UCSD-AML1 (cell line): ENCODE results near the gene ERC2.
"Not testable (repeated sequence)": the region's sequence is repeated elsewhere in the genome, so short reads cannot be mapped to it uniquely, and the experiment has no call there.

Experiments used
- DNase-seq: peaks from one replicate; lab custom pipeline; 2025; ENCODE audit not compliant: unreplicated experiment; lab: John Stamatoyannopoulos, UW

ERC2 gene

DNA sequence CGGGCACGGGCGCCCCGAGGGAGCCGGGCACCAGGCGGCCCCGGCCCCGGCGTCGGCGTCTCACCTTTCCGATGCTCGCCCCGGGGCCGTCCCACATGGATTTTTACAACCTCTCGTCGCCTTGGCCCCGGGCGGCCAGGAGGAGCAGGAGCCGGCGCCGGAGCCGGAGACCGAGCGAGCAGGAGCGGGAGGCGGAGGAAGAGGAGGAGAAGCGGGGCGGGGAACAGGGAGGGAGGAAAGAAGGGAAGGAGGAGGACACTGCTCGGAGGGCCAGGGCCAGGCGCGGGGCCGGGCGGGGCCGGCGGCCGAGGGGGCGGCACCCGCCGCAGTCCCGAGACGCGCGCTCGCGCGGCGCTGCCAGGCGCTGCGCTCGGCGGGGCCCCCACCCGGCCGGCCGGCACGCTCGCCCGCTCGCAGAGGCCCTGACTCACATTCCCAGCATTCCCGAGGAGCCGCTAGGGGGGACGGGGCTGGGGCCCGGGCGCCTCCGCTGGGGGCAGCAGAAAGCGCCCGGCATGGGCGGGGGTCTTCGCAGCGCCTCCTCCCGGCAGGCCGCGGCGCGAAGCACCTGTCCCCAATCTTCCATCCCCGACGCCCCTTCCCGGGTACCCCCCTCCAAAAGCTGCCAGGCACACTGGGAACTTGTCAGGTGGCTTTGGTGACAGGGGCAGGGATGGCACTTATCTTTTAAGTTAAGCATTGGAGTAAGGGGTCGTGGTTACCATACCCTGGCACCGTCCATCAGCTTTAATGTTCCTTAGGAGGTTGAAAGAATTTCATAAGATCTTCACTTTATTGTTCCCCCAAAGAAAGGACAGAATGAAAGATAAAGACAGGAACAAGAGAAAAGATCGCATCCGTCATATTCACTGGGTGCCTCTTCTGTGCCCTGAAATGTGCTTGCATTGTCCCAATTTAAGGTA lies at the start of gene ERC2:
ERC2 (minus strand) TSS at position 284 of the 923 bp plus-strand sequence.
- DNase-seq, result no peak

DNA sequence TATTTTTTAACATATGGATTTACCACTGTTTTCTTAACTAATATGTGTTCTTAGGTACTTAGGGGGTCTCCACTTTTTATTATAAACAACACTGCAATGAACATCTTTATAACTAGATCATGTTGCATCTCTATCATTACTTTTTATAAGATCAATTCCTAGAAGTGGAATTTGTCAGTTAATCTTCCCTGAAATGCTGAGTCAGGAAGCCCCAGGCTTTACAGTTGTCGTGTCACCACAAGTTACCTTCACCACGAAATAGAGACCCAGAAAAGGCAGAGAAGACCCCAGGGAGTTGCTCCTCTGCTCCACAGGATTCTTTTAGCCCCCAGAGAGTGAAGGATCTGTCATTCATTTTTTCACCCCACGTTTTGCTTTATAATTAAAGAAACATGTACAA lies 34.5 kb upstream of the ERC2 start:
- DNase-seq, result no peak

DNA sequence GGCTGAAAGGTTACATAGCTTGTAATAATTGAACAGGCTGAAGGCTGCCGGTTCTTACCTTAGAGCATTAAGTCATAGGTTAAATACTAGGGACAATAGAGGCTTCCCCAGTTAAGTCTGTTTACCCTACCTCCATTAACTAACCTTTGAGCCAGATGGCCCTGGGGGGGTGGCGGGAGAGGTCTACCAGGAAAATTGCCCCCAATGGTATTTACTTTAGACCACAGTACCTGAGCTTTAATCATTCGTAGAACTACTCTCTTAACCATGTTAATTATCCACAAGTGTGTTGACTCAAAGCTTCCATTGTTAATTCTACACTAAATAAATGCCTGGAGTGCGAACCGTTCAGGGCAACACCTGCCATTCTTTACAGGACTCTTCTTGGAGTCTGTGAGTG lies 28.1 kb upstream of the ERC2 start:
- DNase-seq, result not testable (repeated sequence)

DNA sequence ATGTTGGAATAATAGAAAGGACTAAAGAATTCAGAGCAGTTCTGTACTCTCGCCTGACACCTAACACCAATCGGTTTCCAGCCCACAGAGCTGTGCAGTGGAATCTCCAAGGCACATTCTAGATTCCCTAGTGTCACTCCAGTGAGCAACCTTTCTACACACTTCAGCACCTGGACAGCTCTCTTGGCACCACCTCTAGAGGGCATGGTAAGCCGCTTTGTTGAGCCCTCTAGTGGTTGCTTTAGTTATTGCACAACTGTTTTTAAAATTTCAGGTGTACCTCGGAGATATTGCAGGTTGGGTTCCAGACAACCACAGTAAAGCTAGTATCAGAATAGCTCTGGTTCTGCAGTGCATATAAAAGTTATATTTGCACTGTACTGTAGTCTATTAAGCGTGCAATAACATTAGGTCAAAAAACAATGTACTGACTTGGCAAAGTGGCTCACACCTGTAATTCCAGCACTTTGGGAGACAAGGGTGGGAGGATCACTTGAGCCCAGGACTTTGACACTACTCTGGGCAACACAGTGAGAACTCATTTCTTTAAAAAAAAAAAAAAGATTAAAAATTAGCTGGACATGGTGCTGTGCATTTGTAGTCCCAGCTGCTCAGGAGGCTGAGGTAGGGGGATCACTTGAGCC lies 26.5 kb upstream of the ERC2 start:
- peak; percentile 50 for DNase-seq

DNA sequence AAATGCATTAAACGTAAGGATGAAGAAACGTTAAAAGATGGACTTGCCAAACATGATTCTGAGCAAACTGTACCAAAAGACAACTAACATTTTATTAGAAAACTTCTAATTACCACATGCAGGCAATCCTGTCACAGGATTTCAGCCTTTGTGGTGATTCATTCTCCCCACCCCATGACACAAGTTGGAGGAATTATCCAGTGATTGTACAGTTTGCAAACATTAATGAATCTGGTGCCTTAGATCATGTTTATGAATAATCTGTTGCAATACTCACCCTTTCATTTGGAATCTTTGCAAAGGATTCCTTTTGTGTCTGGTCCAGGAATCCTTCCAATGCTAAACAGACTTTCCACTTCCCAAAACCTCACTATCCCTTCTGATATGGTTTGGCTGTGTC lies 23.3 kb upstream of the ERC2 start:
- DNase-seq, result no peak

DNA sequence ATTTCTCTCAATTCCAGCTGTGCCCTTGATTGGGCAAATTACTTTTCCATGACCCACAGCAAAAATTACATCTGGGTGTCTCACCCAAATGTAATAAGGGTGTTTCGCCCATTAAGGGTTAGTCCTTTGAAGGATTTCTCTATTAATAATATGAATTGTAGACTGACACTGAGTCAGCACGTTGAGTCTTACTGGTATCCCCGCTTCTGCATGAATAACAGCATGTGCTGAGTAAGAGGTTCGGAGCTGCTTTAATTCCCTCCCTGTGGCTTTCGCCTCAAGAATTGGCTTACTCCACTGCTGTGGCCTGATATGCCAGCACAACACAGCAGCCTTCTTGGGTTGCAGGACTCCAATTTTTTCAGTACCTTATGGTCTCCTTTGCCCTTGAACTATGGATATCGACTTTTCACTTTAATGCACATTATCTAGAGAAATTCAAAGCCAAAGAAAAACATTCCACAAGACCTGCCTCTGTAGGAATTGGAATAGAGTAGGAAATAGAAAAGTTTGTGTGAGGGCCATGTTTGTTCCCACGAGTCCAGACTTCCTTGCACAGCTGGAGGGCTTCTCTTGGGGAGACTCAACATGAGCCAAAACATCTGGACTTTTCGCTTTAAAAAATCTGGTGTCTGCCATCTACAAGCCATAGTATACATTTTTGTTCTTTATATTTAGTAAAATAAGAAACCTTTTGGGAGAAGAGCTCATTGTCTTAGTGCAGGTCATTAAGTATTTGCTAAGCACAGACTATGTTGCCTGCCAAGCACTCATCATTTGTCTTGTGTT lies 20.7 kb upstream of the ERC2 start:
- no peak for DNase-seq

DNA sequence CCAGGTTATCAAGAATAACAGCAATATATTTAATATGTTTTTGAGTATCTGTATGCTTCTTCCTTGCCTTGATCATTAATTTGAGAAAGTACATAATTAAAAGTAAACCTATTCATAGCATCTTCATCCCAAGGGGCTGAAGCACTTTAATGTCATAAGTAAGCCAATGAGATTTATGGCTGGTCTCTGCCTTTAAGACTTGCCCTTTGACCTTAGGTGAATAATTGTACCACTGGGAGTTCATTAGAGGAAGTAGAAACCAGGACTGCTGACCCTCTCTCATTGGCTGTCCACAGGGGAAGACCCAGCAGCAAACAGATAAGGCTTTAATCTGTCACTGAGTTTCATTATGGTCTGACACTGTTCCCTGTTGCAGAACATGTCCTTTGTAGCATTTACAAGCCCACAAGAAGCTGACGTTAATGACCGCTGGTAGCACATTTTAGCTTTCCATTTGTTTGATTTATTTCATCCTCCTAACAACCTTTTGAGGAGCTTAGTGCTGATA lies 16.3 kb upstream of the ERC2 start:
- no peak for DNase-seq

DNA sequence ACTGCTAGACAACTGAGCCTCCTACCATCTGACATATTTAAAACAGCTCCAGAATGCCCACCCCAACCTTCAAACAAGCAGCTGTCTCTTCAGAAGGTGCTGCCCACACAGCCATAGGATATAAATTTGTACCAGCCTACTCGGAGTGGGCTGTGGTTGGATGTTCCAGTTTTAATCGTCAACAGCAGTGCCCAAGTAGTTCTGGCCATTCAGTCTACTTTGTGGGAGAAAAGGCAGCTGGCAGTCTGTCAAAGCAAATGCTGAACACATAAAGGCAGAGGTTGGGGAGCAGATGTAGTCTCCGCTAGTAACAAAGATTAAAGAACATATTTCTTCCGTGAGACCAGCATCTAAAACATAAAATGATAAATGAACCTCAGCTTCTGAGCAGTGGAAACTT lies 15.9 kb upstream of the ERC2 start:
- no peak for DNase-seq

DNA sequence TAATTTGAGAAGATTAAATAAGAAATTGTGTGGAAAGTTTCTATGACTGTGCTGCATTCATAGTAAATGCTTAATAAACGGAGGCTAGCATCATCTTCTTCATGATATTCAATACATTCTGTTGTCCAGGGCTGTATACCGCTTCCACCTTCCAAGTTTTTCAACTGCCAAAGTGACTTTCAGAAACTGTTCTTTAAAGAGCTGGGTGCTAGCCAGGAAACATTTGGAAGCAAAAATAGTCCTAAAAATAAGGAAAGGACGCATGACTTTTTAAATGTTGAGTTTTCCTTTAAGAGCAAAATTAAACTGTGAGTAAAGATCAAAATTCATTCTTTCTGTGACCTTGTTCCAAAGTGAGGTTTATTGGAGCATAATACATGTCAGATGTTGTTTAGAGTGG lies 9.4 kb upstream of the ERC2 start:
- DNase-seq, result no peak

DNA sequence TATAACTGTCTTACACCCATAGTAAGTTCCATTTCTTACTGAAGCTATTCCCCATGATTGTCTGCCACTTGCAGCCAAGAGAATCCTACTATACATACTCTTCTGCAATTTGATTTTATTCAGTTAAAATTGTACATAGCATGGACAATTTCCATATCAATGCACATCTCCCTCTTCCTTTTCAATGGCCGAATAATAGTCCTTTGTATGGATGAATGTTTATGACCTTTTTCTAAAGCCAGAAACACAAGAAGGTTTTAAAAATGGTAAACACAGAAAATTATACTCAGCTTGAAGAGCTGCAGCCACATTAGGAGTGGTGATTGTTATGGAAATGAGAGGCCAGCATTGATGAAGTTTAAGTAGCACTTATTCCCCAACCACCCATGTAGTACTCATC lies 8.5 kb upstream of the ERC2 start:
- no peak for DNase-seq

DNA sequence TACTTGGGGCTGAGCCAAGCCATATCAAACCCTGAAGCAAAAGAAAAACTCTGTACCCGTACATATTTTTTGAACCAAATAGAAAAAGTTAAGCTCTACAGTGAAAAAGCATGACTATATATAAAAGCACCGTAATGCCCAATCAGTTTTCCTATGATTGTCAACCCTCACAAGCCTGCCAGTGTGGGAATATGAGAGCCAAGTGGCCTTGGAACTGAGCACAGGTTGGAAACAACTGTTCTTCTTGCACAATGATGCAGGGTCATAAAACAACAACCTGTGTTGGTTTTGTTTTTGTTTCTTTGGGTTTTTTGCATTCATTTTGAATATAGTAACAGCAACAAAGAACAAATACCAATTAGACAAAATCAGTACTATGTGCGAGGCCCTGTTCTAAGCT lies 3.5 kb upstream of the ERC2 start:
- no peak for DNase-seq

DNA sequence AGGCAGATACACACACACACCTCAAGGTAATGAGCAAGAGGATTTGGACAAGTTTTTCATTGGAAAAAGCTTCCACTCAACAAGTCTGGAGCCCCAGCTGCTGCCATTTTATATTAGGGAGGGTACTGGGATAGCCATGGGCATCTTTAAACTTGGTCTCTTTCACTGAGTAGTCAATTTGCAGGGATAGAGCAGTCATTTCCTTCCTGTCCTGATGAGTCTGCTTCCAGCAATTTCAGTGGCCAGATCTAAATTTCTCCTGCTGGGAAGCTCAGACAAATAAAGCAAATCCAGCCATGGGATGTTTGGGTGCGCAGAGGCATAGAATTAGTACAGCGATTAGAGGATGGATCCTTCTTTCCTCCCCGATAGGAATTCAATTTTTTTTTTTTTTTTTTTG lies 874 bp upstream of the ERC2 start:
- no peak for DNase-seq

DNA sequence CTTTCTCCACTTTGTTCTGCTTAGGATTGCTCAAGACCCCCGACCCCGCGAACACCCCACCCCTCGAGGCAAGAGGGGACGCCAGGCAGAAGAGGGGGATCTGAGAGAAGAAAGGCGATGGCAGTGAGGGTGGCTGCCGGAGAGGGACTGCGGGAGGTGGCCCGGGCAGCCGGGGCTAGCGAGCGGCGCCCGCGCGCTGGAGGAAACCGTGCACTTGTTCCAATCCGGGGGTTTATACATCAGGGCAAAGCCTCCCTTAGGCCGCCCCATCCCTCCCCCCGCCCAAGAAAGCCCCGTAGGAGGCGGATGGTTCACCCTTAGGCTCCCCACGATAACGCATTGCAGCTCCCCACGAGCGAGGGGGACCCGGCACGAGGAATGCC lies 475 bp downstream of the ERC2 start:
- no peak for DNase-seq

DNA sequence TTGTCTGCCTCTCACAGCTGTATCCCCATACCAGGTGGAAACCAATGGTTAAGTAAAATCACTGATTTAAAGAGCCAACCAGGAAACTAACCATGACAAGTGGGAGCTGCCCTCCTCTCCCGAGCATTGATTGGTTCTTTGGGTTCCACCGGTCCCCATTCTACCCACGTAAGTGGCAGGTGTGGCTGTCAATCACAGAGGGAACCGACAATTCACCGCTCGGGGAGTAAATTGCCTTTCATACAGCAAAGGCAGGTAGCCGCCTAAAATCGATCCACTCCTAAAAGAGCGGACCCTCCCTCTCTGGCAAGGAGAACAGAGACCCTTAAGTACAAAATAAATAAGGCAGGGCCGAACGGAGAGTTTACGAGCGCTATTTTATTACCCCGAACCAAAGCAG lies 1.2 kb downstream of the ERC2 start:
- DNase-seq, result no peak

DNA sequence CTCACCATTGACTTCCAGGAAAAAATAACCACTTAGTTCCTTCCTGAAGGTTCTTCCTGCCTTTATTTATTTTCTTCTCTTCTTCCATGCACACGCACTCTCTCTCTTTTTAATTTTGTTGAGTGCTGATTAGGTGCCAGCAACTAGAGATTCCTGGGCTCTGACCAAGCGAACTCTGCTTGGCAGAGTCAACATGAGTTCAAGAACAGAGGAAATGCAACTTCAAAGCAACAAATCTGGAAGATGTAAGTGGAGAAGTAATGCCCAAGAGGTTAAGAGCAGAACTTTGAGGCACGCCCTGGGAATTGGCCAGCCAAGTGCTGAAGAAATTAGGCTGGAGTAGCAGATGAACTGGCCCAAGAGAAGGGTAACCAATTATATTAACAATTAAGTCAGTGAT lies 8.5 kb downstream of the ERC2 start:
- DNase-seq, result no peak

DNA sequence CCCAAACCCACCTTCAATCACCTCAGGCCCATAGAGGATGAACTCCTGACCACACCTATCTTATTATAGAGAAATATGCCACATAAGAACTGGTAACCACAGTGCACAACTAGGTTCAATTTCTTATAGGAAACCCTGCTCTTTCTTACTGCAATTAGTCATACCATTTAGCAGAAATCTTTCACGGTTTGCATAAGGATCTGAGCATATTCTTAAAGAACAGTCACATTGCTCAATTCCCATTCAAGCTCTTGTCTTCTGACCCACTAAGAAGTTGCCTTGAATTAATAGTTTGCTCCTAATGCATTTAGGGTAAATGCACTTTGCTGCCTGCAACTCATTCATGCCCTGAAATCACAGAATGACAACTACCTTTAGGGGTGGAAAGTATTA lies 9.2 kb downstream of the ERC2 start:
- DNase-seq, result no peak

DNA sequence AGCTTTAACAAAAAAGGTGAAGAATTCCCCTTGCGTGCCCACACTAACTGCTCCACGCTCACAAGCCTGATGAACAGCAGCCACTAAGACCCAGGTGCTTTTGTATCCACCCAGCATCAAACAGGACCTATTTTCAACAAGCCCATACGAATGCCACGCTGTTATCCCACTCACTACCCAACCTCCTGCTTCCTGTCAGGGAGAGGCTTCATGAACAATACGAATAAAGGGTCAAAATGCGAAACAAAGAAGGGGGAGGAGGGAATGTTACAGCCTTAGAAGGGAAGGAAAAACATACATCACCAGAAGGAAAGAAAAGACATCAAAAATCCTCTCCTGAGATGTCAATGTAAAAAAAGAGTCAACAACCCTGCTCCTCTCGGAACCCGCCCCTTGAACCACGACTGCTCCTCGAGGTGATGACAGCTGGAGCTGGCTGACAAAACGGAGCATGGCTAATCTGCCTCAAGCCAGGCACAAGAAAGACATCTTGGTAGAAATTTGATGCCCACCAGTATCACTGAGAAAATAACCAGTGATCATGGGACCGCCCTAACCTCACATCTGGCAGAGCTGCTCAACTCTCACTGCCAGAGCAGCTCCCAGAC lies 9.7 kb downstream of the ERC2 start:
- no peak for DNase-seq

DNA sequence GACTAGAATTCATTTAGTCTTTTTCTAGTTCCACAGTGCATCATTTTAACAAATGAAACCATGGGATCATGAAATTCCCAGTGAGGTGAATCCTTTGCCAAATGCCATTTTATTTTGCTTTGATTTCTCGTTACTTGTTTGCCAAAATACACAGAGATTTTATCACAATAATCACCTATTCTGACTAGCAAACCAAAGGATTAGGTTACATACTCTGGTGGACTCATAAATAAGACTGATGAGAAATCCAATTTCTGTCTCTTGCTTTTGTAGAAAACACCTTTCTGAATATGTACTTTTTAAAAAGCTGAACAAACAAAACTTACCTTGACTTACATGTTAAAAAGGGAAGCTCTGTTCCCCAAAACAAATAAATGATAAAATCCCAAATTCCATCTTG lies 12.2 kb downstream of the ERC2 start:
- no peak for DNase-seq

DNA sequence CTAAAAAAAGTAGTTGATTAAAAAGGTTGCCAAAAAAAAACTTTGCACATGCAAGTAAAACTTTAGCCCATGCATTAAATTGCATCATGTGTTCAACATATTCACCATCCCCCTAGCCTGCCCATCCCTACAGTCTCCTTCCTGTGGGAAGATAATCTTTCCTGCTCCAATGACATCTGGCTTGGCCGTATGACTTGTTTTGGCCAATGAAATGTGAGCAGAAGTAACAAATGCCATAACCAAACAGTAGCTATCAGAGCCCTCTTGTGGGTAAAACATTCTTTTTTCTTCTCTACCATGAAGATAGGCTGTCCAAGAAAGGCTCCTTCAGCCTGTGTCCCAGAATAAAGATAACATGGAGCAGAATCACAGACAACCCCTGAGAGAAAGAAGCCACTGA lies 15.3 kb downstream of the ERC2 start:
- no peak for DNase-seq

DNA sequence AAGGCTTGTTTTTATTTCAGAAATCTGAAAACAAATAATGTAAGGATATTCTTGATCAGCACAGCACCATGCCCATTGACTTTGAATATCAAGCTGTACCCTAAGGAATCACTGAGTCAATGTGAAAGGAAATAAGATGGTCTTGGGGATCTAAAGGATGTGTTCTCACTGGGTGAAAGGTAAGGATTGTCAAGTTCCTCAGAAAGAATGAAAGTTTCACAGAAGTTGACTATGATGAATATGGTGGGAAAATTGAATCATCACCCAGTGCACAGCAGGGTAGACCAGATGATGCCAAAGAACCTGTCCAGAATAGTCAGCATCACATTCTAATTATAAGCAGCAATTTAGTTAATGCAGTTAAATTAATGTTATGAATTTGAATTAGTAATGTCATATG lies 16.2 kb downstream of the ERC2 start:
- DNase-seq, result no peak

DNA sequence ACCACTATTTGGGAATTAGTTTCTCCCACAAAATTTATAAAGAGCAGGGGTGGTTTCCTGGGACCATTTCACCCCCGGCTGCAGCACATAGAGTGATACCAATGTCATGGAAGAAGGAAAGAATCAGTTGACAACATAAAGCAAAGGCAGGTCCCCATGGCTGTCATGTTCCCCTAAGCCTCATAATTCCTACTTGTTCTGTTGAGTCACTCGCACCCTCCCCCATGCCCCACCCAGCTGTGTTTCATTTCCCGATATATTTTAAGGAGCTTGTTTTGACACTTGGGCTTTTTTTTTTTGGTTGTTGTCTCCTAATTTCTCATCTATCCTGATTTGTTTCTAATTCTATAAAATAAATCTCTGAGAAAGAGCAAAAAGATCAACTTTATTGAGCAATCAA lies 24.9 kb downstream of the ERC2 start:
- no peak for DNase-seq
